Testis (tissue), 2 donors: ENCODE results near the gene VWA5A.
"Not testable (repeated sequence)": the region's sequence is repeated elsewhere in the genome, so short reads cannot be mapped to it uniquely, and the experiment has no call there.

Experiments
- POLR2A ChIP-seq: fragments of 450-650 bp; IDR thresholded peaks from one replicate; pipeline ENCODE4 v1.6.1; 2017; ENCODE audit warnings: antibody characterized with exemption, mild to moderate bottlenecking, moderate library complexity
- TF ChIP-seq, protein P1 (sequence below), 3 experiments: fragments of 450-650 bp in 2 of 3; fragments of 200-600 bp in 1 of 3; sonication (generic) in 1 of 3; IDR thresholded peaks; one replicate each; pipeline ENCODE4 v1.5.1; 2016 to 2019; ENCODE audit warnings: antibody characterized with exemption in 3 of 3, mild to moderate bottlenecking in 2 of 3, moderate library complexity in 1 of 3

GRCh38 chr11:124170315-124170714, 55.1 kb downstream of the VWA5A start:
- TF ChIP-seq, protein P1, sequence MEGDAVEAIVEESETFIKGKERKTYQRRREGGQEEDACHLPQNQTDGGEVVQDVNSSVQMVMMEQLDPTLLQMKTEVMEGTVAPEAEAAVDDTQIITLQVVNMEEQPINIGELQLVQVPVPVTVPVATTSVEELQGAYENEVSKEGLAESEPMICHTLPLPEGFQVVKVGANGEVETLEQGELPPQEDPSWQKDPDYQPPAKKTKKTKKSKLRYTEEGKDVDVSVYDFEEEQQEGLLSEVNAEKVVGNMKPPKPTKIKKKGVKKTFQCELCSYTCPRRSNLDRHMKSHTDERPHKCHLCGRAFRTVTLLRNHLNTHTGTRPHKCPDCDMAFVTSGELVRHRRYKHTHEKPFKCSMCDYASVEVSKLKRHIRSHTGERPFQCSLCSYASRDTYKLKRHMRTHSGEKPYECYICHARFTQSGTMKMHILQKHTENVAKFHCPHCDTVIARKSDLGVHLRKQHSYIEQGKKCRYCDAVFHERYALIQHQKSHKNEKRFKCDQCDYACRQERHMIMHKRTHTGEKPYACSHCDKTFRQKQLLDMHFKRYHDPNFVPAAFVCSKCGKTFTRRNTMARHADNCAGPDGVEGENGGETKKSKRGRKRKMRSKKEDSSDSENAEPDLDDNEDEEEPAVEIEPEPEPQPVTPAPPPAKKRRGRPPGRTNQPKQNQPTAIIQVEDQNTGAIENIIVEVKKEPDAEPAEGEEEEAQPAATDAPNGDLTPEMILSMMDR (IDR thresholded peaks at IDR 0.05): not testable (repeated sequence)
- not testable (repeated sequence) for TF ChIP-seq POLR2A
